Right atrium auricular region (tissue), 2 donors: ENCODE results near the gene HAGHL. TPM values are rescaled to one million over a fixed set of nuclear protein-coding genes. Genes with fewer than 3 reads are reported as not detected.

Source experiments
- DNase-seq: peaks from one replicate; pipeline ENCODE4 v3.0.0-alpha.2; 2019; ENCODE audit warnings: low spot score
- H3K27ac ChIP-seq, 2 donors: fragments of 200-600 bp; sonication (generic); 1 replicate in 1 of 2; 2 replicates in 1 of 2; pipeline ENCODE4 v1.5.1; 2016 to 2019
- H3K27me3 ChIP-seq, 2 donors: fragments of 200-600 bp; sonication (generic); one replicate each; pipeline versions ENCODE4 v1.5.1 to v1.6.0; 2017 to 2019
- H3K36me3 ChIP-seq: fragments of 200-600 bp; sonication (generic); one replicate; pipeline ENCODE4 v1.5.1; 2016
- H3K4me1 ChIP-seq, 2 donors: fragments of 200-600 bp; sonication (generic); one replicate each; pipeline versions ENCODE4 v1.5.1 to v1.6.0; 2017 to 2019
- H3K4me3 ChIP-seq, 2 donors: fragments of 200-600 bp; sonication (generic); 1 replicate in 1 of 2; 2 replicates in 1 of 2; pipeline ENCODE4 v1.5.1; 2017 to 2019; ENCODE audit warnings: mild to moderate bottlenecking in 1 of 2, moderate library complexity in 1 of 2
- H3K9me3 ChIP-seq, 2 donors: fragments of 200-600 bp; sonication (generic); one replicate each; pipeline ENCODE4 v1.5.1; 2019
- CTCF ChIP-seq, 2 donors: fragments of 200-600 bp; sonication (generic); IDR thresholded peaks; one replicate each; pipeline ENCODE4 v1.5.1; 2019; ENCODE audit warnings: antibody characterized with exemption in 2 of 2
- total RNA-seq, 2 donors: library from RNA; depleted of rRNA; stranded (reverse); fragments of >200 nt; gene quantifications; one replicate each; pipeline ENCODE4 v1.1.0, GENCODE V29; 2016

Gene HAGHL
- total RNA-seq, 2 donors from 2014 or later: 9.6 to 9.7 TPM

GRCh38 chr16:764848-765487 is 38.1 kb downstream of the HAGHL start:
- DNase-seq: no peak
- no peak for TF ChIP-seq CTCF (IDR thresholded peaks at IDR 0.05)
- H3K27me3 ChIP-seq: no peaks in the 10 kb centered on the region
- H3K4me3 ChIP-seq: no peak overlapping the region
- H3K36me3 ChIP-seq: no peaks in the 10 kb centered on the region
- H3K9me3 ChIP-seq: no peaks in the 10 kb centered on the region
- H3K27ac ChIP-seq: no peak overlapping the region
- no peaks in the 10 kb centered on the region for H3K4me1 ChIP-seq

GRCh38 chr16:765488-765865 is 38.6 kb downstream of the HAGHL start:
- no peaks in the 10 kb centered on the region for H3K9me3 ChIP-seq
- H3K36me3 ChIP-seq: no peaks in the 10 kb centered on the region
- DNase-seq: no peak
- H3K27ac ChIP-seq: no peak overlapping the region
- TF ChIP-seq CTCF (IDR thresholded peaks at IDR 0.05): no peak
- H3K27me3 ChIP-seq: no peaks in the 10 kb centered on the region
- H3K4me1 ChIP-seq: no peaks in the 10 kb centered on the region
- no peak overlapping the region for H3K4me3 ChIP-seq

- Histone ChIP-seq H3K27ac (no peak overlapping the region), H3K27me3 (no peaks in the 10 kb centered on the region), H3K9me3 (no peaks in the 10 kb centered on the region), H3K4me1 (no peaks in the 10 kb centered on the region), H3K36me3 (no peaks in the 10 kb centered on the region), H3K4me3 (no peak overlapping the region)
- no peak for DNase-seq
- no peak for TF ChIP-seq CTCF (IDR thresholded peaks at IDR 0.05)
These were observed 39.3 kb downstream of the HAGHL start for GRCh38 chr16:766008-766819.

GRCh38 chr16:766820-767640 is 40.1 kb downstream of the HAGHL start:
- Histone ChIP-seq H3K27me3 (no peaks in the 10 kb centered on the region), H3K4me3 (no peak overlapping the region), H3K9me3 (no peaks in the 10 kb centered on the region), H3K27ac (no peak overlapping the region), H3K36me3 (no peaks in the 10 kb centered on the region), H3K4me1 (no peaks in the 10 kb centered on the region)
- no peak for TF ChIP-seq CTCF (IDR thresholded peaks at IDR 0.05)
- DNase-seq: no peak

GRCh38 chr16:767743-768235 is 40.9 kb downstream of the HAGHL start:
- Histone ChIP-seq H3K27me3 (no peaks in the 10 kb centered on the region), H3K36me3 (no peaks in the 10 kb centered on the region), H3K4me3 (no peak overlapping the region), H3K4me1 (no peaks in the 10 kb centered on the region), H3K27ac (no peak overlapping the region), H3K9me3 (no peaks in the 10 kb centered on the region)
- TF ChIP-seq CTCF (IDR thresholded peaks at IDR 0.05): no peak
- DNase-seq: no peak
